Mesothelial cell of epicardium (in vitro differentiated cells): ENCODE results near the gene SEPTIN1. TPM values are rescaled to one million over a fixed set of nuclear protein-coding genes. Genes with fewer than 3 reads are reported as not detected.

Experiments
- DNase-seq, 2 experiments: peaks; one replicate each; pipeline ENCODE4 v3.0.0; 2021; ENCODE audit warnings: low spot score in 2 of 2; ENCODE audit not compliant: unreplicated experiment in 2 of 2
- H3K27ac Mint-ChIP-seq: 2 replicates; pipeline ENCODE4 v1.8.0; 2021; ENCODE audit warnings: mixed read lengths
- H3K27me3 Mint-ChIP-seq: 2 replicates; pipeline ENCODE4 v1.8.0; 2021; ENCODE audit warnings: low read depth, mixed read lengths
- H3K36me3 Mint-ChIP-seq: 2 replicates; pipeline ENCODE4 v1.8.0; 2021; ENCODE audit warnings: mixed read lengths
- H3K4me1 Mint-ChIP-seq: 2 replicates; pipeline ENCODE4 v1.8.0; 2021; ENCODE audit warnings: mixed read lengths
- H3K4me3 Mint-ChIP-seq: 2 replicates; pipeline ENCODE4 v1.8.0; 2021; ENCODE audit warnings: mild to moderate bottlenecking, moderate library complexity, mixed read lengths
- H3K9me3 Mint-ChIP-seq: 2 replicates; pipeline ENCODE4 v1.8.0; 2021; ENCODE audit warnings: mixed read lengths
- total RNA-seq: library from RNA; stranded (reverse); gene quantifications from 3 replicates; pipeline ENCODE4 v1.2.1, GENCODE V29; 2021
- TF ChIP-seq, protein P1 (sequence below): fragments of 200-600 bp; sonication (generic); IDR thresholded peaks from one replicate; pipeline ENCODE4 v1.5.0; 2021; ENCODE audit warnings: antibody characterized with exemption; ENCODE audit not compliant: unreplicated experiment

Gene SEPTIN1
- total RNA-seq, 1 donor from 2014 or later = 1.6 TPM

DNA sequence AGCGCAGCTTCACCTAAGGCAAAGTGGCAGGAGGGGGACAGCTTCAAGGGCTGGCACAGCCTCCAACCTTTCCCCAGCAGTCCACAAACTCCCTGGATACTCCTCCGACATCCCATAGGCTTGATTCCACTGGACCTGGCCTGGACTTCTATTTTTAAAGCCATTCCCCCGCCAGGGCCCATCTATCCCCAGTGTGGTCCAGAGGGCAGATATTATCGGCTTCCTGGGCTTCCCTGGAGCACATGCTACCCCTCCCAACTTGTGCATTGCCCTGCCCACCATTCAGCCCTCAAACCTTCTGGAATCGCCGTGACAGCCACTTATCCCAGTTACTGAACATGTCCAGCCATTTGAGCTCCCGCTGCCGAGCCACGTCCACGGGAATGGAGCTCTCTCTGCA lies 17.2 kb downstream of the SEPTIN1 start:
- DNase-seq = no peak
- H3K27ac Mint-ChIP-seq = no peak overlapping the region
- peaks cover 30% of the 10 kb centered on the region for H3K4me1 Mint-ChIP-seq
- TF ChIP-seq, protein P1, sequence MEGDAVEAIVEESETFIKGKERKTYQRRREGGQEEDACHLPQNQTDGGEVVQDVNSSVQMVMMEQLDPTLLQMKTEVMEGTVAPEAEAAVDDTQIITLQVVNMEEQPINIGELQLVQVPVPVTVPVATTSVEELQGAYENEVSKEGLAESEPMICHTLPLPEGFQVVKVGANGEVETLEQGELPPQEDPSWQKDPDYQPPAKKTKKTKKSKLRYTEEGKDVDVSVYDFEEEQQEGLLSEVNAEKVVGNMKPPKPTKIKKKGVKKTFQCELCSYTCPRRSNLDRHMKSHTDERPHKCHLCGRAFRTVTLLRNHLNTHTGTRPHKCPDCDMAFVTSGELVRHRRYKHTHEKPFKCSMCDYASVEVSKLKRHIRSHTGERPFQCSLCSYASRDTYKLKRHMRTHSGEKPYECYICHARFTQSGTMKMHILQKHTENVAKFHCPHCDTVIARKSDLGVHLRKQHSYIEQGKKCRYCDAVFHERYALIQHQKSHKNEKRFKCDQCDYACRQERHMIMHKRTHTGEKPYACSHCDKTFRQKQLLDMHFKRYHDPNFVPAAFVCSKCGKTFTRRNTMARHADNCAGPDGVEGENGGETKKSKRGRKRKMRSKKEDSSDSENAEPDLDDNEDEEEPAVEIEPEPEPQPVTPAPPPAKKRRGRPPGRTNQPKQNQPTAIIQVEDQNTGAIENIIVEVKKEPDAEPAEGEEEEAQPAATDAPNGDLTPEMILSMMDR = no peak
- no peak overlapping the region for H3K4me3 Mint-ChIP-seq
- H3K36me3 Mint-ChIP-seq = peaks cover 24% of the 10 kb centered on the region
- H3K9me3 Mint-ChIP-seq = no peaks in the 10 kb centered on the region
- no peaks in the 10 kb centered on the region for H3K27me3 Mint-ChIP-seq

DNA sequence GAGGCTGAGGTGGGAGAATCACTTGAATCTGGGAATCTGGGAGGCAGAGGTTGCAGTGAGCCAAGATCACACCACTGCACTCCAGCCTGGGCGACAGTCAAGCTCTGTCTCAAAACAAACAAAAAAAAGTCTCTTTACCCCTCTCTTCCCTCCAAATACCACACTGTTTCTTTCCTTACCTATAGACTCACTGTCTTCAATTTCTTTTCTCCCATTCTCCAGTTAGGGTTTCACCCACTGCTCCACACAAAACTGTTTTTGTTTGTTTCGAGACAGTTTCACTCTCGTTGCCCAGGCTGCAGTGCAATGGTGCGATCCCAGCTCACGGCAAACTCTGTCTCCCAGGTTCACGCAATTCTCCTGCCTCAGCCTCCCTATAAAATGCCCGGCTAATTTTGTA lies 21.2 kb downstream of the SEPTIN1 start:
- no peak for DNase-seq
- Mint-ChIP-seq H3K4me3 (no peak overlapping the region), H3K4me1 (peaks cover 1% of the 10 kb centered on the region), H3K9me3 (no peaks in the 10 kb centered on the region), H3K36me3 (peaks cover 26% of the 10 kb centered on the region), H3K27ac (no peak overlapping the region), H3K27me3 (no peaks in the 10 kb centered on the region)
- TF ChIP-seq, protein P1 = no peak

DNA sequence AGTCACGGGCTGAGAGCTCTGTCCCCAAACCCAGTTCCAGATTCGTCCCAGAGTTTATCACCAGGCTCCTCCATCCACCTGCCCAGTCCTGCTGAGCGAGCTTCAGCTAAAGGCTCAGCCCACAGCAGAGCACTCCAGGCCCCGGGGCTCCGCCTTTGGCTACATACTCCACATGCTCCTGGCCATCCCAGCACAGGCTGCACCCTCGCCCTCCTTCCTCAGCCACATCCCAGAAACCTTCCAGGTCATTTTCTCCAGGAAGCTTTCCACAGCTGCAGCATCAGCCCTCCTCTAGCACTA lies 22.5 kb downstream of the SEPTIN1 start:
- H3K9me3 Mint-ChIP-seq = no peaks in the 10 kb centered on the region
- H3K36me3 Mint-ChIP-seq = peaks cover 19% of the 10 kb centered on the region
- no peak overlapping the region for H3K27ac Mint-ChIP-seq
- H3K4me3 Mint-ChIP-seq = no peak overlapping the region
- H3K4me1 Mint-ChIP-seq = peaks cover 8% of the 10 kb centered on the region
- H3K27me3 Mint-ChIP-seq = no peaks in the 10 kb centered on the region
- TF ChIP-seq, protein P1 = no peak
- no peak for DNase-seq

DNA sequence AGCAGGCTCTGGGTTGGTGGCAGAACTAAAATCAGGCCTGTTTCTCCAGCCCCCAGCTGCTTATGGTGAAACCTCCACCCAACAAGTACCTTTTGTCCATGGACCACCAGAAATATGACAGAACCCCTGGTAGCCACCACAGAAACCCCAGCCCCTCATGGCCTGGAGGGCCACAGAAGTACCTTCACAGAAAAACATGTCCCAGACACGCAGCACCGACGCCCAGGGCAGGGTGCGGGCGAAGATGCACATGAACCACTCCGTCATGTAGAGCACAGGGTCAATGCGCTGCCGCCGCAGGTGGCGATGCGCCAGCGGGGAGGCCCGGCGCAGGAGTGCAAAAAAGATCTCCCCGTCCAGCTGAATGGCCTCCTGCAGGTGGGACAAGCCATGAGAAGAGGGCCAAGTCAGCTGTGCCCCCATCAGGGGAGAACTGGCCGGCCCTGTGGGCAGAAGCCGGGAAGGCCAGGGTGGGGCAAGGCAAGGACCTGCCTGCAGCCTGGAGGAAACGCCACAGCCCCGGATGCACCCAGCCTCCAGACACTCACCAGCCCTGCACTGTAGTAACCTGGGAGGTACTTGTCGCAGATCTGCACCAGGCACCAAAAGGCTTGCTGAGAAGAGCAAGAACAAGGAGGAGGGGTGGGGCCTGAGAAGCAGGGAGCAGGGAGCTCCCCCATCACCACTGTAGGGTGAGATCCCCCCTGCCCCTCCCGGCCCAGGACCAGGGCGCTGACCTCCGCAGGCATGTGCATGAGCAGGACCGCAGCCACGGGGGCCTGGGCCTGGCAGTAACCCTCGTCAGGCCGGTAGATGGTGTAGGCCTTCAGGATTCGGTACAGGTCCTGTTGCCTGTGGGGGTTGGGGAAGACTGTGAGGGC lies 23.1 kb downstream of the SEPTIN1 start:
- TF ChIP-seq, protein P1 = no peak
- Mint-ChIP-seq H3K4me3 (no peak overlapping the region), H3K9me3 (no peaks in the 10 kb centered on the region), H3K36me3 (peaks cover 22% of the 10 kb centered on the region), H3K27ac (no peak overlapping the region), H3K4me1 (peaks cover 12% of the 10 kb centered on the region), H3K27me3 (no peaks in the 10 kb centered on the region)
- DNase-seq = no peak

GRCh38 chr16:30358577-30358936 lies 23.8 kb downstream of the SEPTIN1 start:
- no peak overlapping the region for H3K27ac Mint-ChIP-seq

More at GRCh38 chr16:30358577-30358936, 23.8 kb downstream of the SEPTIN1 start:
- Mint-ChIP-seq H3K4me1 (peaks cover 17% of the 10 kb centered on the region), H3K4me3 (no peak overlapping the region), H3K36me3 (peaks cover 21% of the 10 kb centered on the region), H3K9me3 (no peaks in the 10 kb centered on the region), H3K27me3 (no peaks in the 10 kb centered on the region)
- TF ChIP-seq, protein P1 = no peak
- no peak for DNase-seq
